Left colon (tissue), 2 donors: ENCODE data around the gene GALNT9. TPM values are rescaled to one million over a fixed set of nuclear protein-coding genes. Genes with fewer than 3 reads are reported as not detected.
"Not testable (repeated sequence)": the region's sequence is repeated elsewhere in the genome, so short reads cannot be mapped to it uniquely, and the experiment has no call there.

ENCODE experiments used
- ATAC-seq: fragments of 200-7000 bp; cut with Tn5 transposase; one replicate; pipeline ENCODE4 v1.9.1; 2020; ENCODE audit warnings: mild to moderate bottlenecking, moderate library complexity
- DNase-seq, 2 donors: peaks; one replicate each; pipeline ENCODE4 v3.0.0-alpha.2; 2020
- intact Hi-C, 2 donors: fragments of 100-400 bp; cut with DNase I in 1 of 2; cut with micrococcal nuclease in 1 of 2; formaldehyde crosslinking; loops; one replicate each; pipeline versions ENCODE4 v1.11.2 to v1.14.0; 2022; cut with DNase I, micrococcal nuclease
- total RNA-seq, 2 donors: library from RNA; stranded (reverse); fragmentation: NEBNext Ultra II Directional; extraction: Animal tissue kit (Norgen Biotek cat#: 25700); gene quantifications; one replicate each; pipeline ENCODE4 v1.2.1, GENCODE V29; 2021
- donor health status: DM: no; HTN: no; CAD: no.
- donor health status: DM: yes; HTN: yes; CAD: no.

Gene GALNT9
- total RNA-seq, 2 donors from 2014 or later = 0.39 TPM; not detected in 1

DNA sequence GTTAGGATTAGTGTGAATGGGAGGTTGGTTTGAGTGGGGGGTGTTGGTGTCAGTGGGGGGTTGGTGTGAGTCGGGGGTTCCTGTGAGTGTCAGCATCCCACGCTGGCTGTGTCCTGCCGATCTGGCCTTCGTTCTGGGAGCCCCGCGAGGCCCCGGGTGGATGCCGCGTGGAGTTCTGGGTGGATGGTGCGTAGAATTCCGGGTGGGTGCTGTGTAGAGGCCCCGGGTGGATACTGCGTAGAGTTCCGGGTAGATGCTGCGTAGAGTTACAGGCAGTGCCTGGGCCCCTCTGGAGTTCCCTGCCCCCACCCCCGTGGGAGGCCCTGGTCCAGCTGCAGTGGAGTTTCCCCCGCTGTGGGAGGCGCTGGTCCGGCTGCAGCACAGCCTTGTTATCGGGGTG lies 176.4 kb downstream of the GALNT9 start:
- ATAC-seq (no peak), DNase-seq (peak in 1 of 2 donors; percentile 5)
- intact Hi-C loops = no loop called here

- intact Hi-C loops = no loop called here
- DNase-seq (peak in 1 of 2 donors; percentile 3), ATAC-seq (no peak)
These were observed 177.0 kb downstream of the GALNT9 start for GRCh38 chr12:132152411-132152821.

DNA sequence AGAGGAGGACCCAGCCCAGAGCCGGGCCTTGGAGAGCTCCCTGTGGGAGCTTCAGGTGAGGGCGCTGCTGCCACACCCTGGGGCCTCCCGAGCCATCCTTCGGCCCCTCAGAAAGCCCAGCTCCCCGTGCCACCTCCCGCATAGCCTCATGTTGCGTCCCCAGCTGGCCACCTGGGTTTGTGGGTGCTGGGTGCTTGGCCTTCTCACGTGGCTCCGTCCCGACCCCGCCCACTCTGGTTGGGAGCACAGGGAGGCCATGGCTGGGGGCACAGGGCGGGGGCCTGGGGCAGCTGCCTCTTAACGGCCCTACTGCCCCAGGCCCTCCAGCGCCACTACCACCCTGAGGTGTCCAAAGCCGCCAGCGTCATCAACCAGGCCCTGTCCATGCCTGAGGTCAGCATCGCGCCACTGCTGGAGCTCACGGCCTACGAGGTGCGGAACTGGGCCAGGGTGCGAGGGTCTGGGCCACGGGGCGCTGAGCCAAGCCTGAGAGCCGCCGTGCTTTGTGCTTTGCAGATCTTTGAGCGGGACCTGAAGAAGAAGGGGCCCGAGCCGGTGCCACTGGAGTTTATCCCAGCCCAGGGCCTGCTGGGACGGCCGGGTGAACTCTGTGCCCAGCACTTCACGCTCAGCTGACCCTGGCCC lies 177.5 kb downstream of the GALNT9 start:
- no peak for ATAC-seq
- no peak for DNase-seq
- intact Hi-C loops = no loop called here

- no peak for DNase-seq
- no peak for ATAC-seq
- intact Hi-C loops = no loop called here
These were observed 178.1 kb downstream of the GALNT9 start for GRCh38 chr12:132151145-132151765.

DNA sequence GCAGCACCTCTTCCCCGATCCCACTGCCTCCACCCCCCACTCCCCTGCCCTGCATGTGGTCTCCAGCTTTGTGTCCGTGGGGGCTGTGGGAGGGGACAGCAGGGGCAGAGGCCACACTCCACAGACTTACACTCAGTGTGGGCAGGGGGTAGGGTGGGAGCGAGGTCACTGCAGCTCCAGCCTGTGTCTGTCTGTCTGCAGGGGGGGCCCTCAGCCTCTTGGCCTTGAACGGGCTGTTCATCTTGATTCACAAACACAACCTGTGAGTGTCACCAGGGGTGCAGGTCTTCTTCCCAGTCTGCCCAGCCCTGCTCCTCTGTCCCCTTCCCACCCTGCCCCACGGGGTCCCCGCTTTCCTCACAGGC lies 178.6 kb downstream of the GALNT9 start:
- DNase-seq = no peak
- no peak for ATAC-seq
- intact Hi-C loops = no loop called here

DNA sequence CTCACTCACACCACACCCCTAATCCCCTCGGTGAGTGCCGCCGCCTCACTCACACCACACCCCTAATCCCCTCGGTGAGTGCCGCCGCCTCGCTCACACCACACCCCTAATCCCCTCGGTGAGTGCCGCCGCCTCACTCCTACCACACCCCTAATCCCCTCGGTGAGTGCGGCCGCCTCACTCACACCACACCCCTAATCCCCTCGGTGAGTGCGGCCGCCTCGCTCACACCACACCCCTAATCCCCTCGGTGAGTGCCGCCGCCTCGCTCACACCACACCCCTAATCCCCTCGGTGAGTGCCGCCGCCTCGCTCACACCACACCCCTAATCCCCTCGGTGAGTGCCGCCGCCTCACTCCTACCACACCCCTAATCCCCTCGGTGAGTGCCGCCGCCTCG lies 179.9 kb downstream of the GALNT9 start:
- DNase-seq, intact Hi-C loops, ATAC-seq: not testable (repeated sequence)

GRCh38 chr12:132148368-132149045 lies 180.9 kb downstream of the GALNT9 start:
- ATAC-seq (no peak), DNase-seq (no peak)
- intact Hi-C loops = no loop called here

- intact Hi-C loops = no loop called here
- DNase-seq = peak; percentile 3 to 17
- no peak for ATAC-seq
These were observed 181.7 kb downstream of the GALNT9 start for GRCh38 chr12:132147423-132148367.

- intact Hi-C loops = no loop called here
- DNase-seq = peak in 1 of 2 donors; percentile 20
These were observed 182.5 kb downstream of the GALNT9 start for GRCh38 chr12:132146772-132147422.

More at GRCh38 chr12:132146772-132147422, 182.5 kb downstream of the GALNT9 start:
- no peak for ATAC-seq

Other genes with a start within 250 kb of the GALNT9 start
- gene DDX51, start 185.3 kb downstream of the GALNT9 start, total RNA-seq = 10 to 100 TPM; 15.2 to 16.7 TPM
- gene NOC4L, start 185.1 kb downstream of the GALNT9 start, total RNA-seq = 10 to 100 TPM; 13.3 to 19.9 TPM
- gene FBRSL1, start 160.6 kb upstream of the GALNT9 start, total RNA-seq = 10 to 100 TPM; 63.1 to 82.6 TPM